ENCODE measurements around the gene PDCD4.

DNA sequence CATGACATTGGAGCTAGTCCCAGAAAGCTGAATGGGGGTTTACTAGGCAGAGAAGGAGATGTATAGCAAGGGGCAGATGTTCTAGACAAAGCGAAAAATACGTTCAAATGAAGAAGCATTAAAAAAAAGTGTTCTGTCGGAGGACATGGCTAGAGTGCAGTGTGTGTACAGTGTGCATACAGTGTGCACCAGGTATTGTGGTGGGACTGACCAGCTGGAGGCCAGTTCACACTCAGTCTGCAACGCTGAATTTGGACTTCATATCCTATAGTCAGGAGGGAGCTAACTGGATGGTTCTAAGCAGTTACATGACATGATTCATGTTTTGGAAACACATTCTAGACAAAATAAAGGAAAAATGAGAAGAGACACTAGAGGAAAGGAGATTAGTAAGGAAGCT is 38.4 kb downstream of the PDCD4 start:
- TF ChIP-seq, protein P1, sequence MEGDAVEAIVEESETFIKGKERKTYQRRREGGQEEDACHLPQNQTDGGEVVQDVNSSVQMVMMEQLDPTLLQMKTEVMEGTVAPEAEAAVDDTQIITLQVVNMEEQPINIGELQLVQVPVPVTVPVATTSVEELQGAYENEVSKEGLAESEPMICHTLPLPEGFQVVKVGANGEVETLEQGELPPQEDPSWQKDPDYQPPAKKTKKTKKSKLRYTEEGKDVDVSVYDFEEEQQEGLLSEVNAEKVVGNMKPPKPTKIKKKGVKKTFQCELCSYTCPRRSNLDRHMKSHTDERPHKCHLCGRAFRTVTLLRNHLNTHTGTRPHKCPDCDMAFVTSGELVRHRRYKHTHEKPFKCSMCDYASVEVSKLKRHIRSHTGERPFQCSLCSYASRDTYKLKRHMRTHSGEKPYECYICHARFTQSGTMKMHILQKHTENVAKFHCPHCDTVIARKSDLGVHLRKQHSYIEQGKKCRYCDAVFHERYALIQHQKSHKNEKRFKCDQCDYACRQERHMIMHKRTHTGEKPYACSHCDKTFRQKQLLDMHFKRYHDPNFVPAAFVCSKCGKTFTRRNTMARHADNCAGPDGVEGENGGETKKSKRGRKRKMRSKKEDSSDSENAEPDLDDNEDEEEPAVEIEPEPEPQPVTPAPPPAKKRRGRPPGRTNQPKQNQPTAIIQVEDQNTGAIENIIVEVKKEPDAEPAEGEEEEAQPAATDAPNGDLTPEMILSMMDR (conservative IDR thresholded peaks at IDR 0.05; ENCODE audit: low read length), result no peak
- no peak for TF ChIP-seq EZH2phosphoT487 (IDR thresholded peaks at IDR 0.05; ENCODE audit: borderline replicate concordance, low read depth, low read length)
